Measurements from ENCODE around the gene SLAIN2.
"Not testable (repeated sequence)": the region's sequence is repeated elsewhere in the genome, so short reads cannot be mapped to it uniquely, and the experiment has no call there.

Gene SLAIN2

GRCh38 chr4:48445704-48446103, 104.4 kb downstream of the SLAIN2 start:
- no peak for DNase-seq (ENCODE audit: low spot score)

GRCh38 chr4:48446642-48447041, 105.3 kb downstream of the SLAIN2 start:
- no peak for DNase-seq (ENCODE audit: low spot score)

GRCh38 chr4:48449151-48449550, 107.8 kb downstream of the SLAIN2 start:
- no peak for DNase-seq (ENCODE audit: low spot score)

GRCh38 chr4:48450740-48451139, 109.4 kb downstream of the SLAIN2 start:
- DNase-seq (ENCODE audit: low spot score): no peak

GRCh38 chr4:48451656-48452055, 110.3 kb downstream of the SLAIN2 start:
- not testable (repeated sequence) for DNase-seq (ENCODE audit: low spot score)

GRCh38 chr4:48454591-48454990, 113.3 kb downstream of the SLAIN2 start:
- no peak for DNase-seq (ENCODE audit: low spot score)

- no peak for DNase-seq (ENCODE audit: low spot score)
These were observed 119.7 kb downstream of the SLAIN2 start for GRCh38 chr4:48461000-48461399.

- DNase-seq (ENCODE audit: low spot score): no peak
These were observed 121.0 kb downstream of the SLAIN2 start for GRCh38 chr4:48462363-48462762.

GRCh38 chr4:48467442-48467841, 126.1 kb downstream of the SLAIN2 start:
- no peak for DNase-seq (ENCODE audit: low spot score)

- no peak for DNase-seq (ENCODE audit: low spot score)
These were observed 126.6 kb downstream of the SLAIN2 start for GRCh38 chr4:48467891-48468290.

GRCh38 chr4:48470137-48470536, 128.8 kb downstream of the SLAIN2 start:
- no peak for DNase-seq (ENCODE audit: low spot score)

- no peak for DNase-seq (ENCODE audit: low spot score)
These were observed 129.2 kb downstream of the SLAIN2 start for GRCh38 chr4:48470570-48470969.

- no peak for DNase-seq (ENCODE audit: low spot score)
These were observed 131.5 kb downstream of the SLAIN2 start for GRCh38 chr4:48472794-48473193.

GRCh38 chr4:48475770-48476169, 134.4 kb downstream of the SLAIN2 start:
- DNase-seq (ENCODE audit: low spot score): no peak
